H1 (cell line): ENCODE results near the gene METRN. TPM values are rescaled to one million over a fixed set of nuclear protein-coding genes. Genes with fewer than 3 reads are reported as not detected.

Experiments
- CTCF ChIA-PET: fragments of 300-600 bp; sonication (Branson Sonifier 250); formaldehyde crosslinking; loops from one replicate; lab custom pipeline; 2021; ENCODE audit not compliant: partially characterized antibody; lab: Charles Lee
- POLR2A ChIA-PET: fragments of 300-600 bp; sonication (Branson Sonifier 250); formaldehyde crosslinking; loops from one replicate; lab custom pipeline; 2021; ENCODE audit warnings: inconsistent platforms; ENCODE audit not compliant: partially characterized antibody; lab: Charles Lee
- DNase-seq, 2 experiments: peaks; one replicate each; pipeline versions ENCODE4 v3.0.0 to v3.0.0-alpha.2; 2010 to 2022; ENCODE audit warnings: low spot score in 2 of 2, low read depth in 1 of 2, mixed read lengths in 1 of 2
- FAIRE-seq: peaks from 2 replicates; lab custom pipeline; 2011; peaks lifted over from hg19 to GRCh38; lab: Jason Lieb, UNC
- H2AFZ ChIP-seq: 2 replicates; pipeline ENCODE4 v1.8.1; 2012; ENCODE audit warnings: low read length, inconsistent platforms
- H2AK5ac ChIP-seq: 2 replicates; pipeline ENCODE4 v1.6.1; 2013; ENCODE audit warnings: low read depth, low read length
- H2BK120ac ChIP-seq: replicated peaks from 2 replicates; pipeline ENCODE3; 2013; ENCODE audit warnings: low read depth, low read length, inconsistent platforms
- H2BK12ac ChIP-seq: 2 replicates; pipeline ENCODE4 v1.6.1; 2013; ENCODE audit warnings: low read depth, low read length
- H2BK15ac ChIP-seq: 2 replicates; pipeline ENCODE4 v1.6.1; 2013; ENCODE audit warnings: low read length
- H2BK20ac ChIP-seq: 2 replicates; pipeline ENCODE4 v1.6.1; 2013; ENCODE audit warnings: low read length
- H2BK5ac ChIP-seq: 2 replicates; pipeline ENCODE4 v1.6.1; 2013; ENCODE audit warnings: low read depth, low read length
- H3K14ac ChIP-seq: 2 replicates; pipeline ENCODE4 v1.6.1; 2013; ENCODE audit warnings: inconsistent platforms; ENCODE audit not compliant: insufficient read length
- H3K18ac ChIP-seq: 2 replicates; pipeline ENCODE4 v1.6.1; 2013; ENCODE audit warnings: low read length; ENCODE audit errors: extremely low read depth
- H3K23ac ChIP-seq: 2 replicates; pipeline ENCODE4 v1.6.1; 2013; ENCODE audit warnings: inconsistent platforms; ENCODE audit not compliant: insufficient read length
- H3K23me2 ChIP-seq: 2 replicates; pipeline ENCODE4 v1.6.1; 2013; ENCODE audit warnings: low read depth, low read length
- H3K27ac ChIP-seq: 2 replicates; pipeline ENCODE4 v1.6.1; 2011; ENCODE audit warnings: low read depth, low read length, inconsistent platforms
- H3K27me3 ChIP-seq, 4 experiments: replicated peaks in 1 of 4; 1 replicate in 1 of 4; 2 replicates in 3 of 4; pipeline versions ENCODE4 v1.6.1 to v1.8.1; 2011 to 2013; ENCODE audit warnings: low read length in 3 of 4, mild to moderate bottlenecking in 3 of 4, inconsistent platforms in 2 of 4, mixed read lengths in 2 of 4, moderate library complexity in 1 of 4; ENCODE audit not compliant: control insufficient read depth in 3 of 4, insufficient read depth in 3 of 4; ENCODE audit errors: extremely low read depth in 1 of 4
- H3K36me3 ChIP-seq, 4 experiments: 2 replicates each; pipeline versions ENCODE4 v1.6.1 to v1.8.1; 2011 to 2013; ENCODE audit warnings: mild to moderate bottlenecking in 4 of 4, low read length in 3 of 4, moderate library complexity in 2 of 4, control low read depth in 1 of 4, inconsistent platforms in 1 of 4; ENCODE audit not compliant: insufficient read depth in 4 of 4, control insufficient read depth in 2 of 4
- H3K4ac ChIP-seq: replicated peaks from 2 replicates; pipeline ENCODE3; 2013; ENCODE audit warnings: low read length, low read depth, mixed read lengths, inconsistent platforms; ENCODE audit not compliant: insufficient read length
- H3K4me1 ChIP-seq, 4 experiments: replicated peaks in 1 of 4; 1 replicate in 1 of 4; 2 replicates in 3 of 4; pipeline versions ENCODE4 v1.6.1 to v1.8.1; 2011 to 2013; ENCODE audit warnings: low read length in 3 of 4, inconsistent platforms in 2 of 4, mixed read lengths in 1 of 4; ENCODE audit not compliant: insufficient read depth in 4 of 4, control insufficient read depth in 3 of 4
- H3K4me2 ChIP-seq, 2 experiments: 2 replicates each; pipeline versions ENCODE4 v1.6.1 to v1.8.1; 2011 to 2013; ENCODE audit warnings: low read depth in 2 of 2, low read length in 2 of 2, control low read depth in 1 of 2, inconsistent platforms in 1 of 2, mild to moderate bottlenecking in 1 of 2; ENCODE audit not compliant: insufficient read depth in 1 of 2
- H3K4me3 ChIP-seq, 4 experiments: fragments of 200-600, 300-600 bp in 1 of 4; sonication (generic), shearing (Covaris generic), sonication (Bioruptor Twin) in 1 of 4; 2 replicates each; pipeline versions ENCODE4 v1.5.1 to v1.8.1; 2011 to 2016; ENCODE audit warnings: low read length in 4 of 4, low read depth in 3 of 4, control low read depth in 2 of 4, inconsistent platforms in 2 of 4, mild to moderate bottlenecking in 2 of 4, mixed read lengths in 1 of 4, moderate library complexity in 1 of 4; ENCODE audit not compliant: insufficient read depth in 2 of 4; ENCODE audit errors: extremely low read depth in 1 of 4
- H3K56ac ChIP-seq: replicated peaks from 2 replicates; pipeline ENCODE3; 2013; ENCODE audit warnings: low read depth, mild to moderate bottlenecking, mixed read lengths, low read length, inconsistent platforms; ENCODE audit not compliant: insufficient read length
- H3K79me1 ChIP-seq: 2 replicates; pipeline ENCODE4 v1.6.1; 2013; ENCODE audit warnings: low read depth, low read length, control low read depth
- H3K79me2 ChIP-seq, 2 experiments: 2 replicates each; pipeline versions ENCODE4 v1.6.1 to v1.8.1; 2012 to 2013; ENCODE audit warnings: low read length in 2 of 2, mild to moderate bottlenecking in 2 of 2, inconsistent platforms in 1 of 2; ENCODE audit not compliant: insufficient read depth in 2 of 2, control insufficient read depth in 1 of 2
- H3K9ac ChIP-seq, 4 experiments: replicated peaks in 1 of 4; 1 replicate in 1 of 4; 2 replicates in 3 of 4; pipeline versions ENCODE4 v1.6.1 to v1.8.1; 2011 to 2013; ENCODE audit warnings: low read depth in 3 of 4, low read length in 3 of 4, control low read depth in 2 of 4, mild to moderate bottlenecking in 2 of 4, moderate library complexity in 2 of 4, inconsistent platforms in 1 of 4; ENCODE audit errors: extremely low read depth in 1 of 4
- H3K9me3 ChIP-seq, 2 experiments: 2 replicates each; pipeline versions ENCODE4 v1.6.1 to v1.8.1; 2012 to 2013; ENCODE audit warnings: mild to moderate bottlenecking in 2 of 2, moderate library complexity in 2 of 2, control low read depth in 1 of 2, inconsistent platforms in 1 of 2, low read depth in 1 of 2, low read length in 1 of 2, mixed read lengths in 1 of 2; ENCODE audit not compliant: insufficient read depth in 2 of 2
- H4K20me1 ChIP-seq, 2 experiments: replicated peaks in 1 of 2; 2 replicates each; pipeline versions ENCODE3 to v1.8.1; 2011 to 2013; ENCODE audit warnings: inconsistent platforms in 2 of 2, low read length in 2 of 2, mild to moderate bottlenecking in 1 of 2; ENCODE audit not compliant: insufficient read depth in 2 of 2, control insufficient read depth in 1 of 2
- H4K5ac ChIP-seq: 2 replicates; pipeline ENCODE4 v1.6.1; 2013; ENCODE audit warnings: low read length, low read depth, mixed read lengths, inconsistent platforms; ENCODE audit not compliant: insufficient read length
- H4K8ac ChIP-seq: 2 replicates; pipeline ENCODE4 v1.8.0; 2013; ENCODE audit warnings: mild to moderate bottlenecking, moderate library complexity, low read length, inconsistent platforms; ENCODE audit not compliant: insufficient read depth; ENCODE audit errors: extremely low read depth
- H4K91ac ChIP-seq: replicated peaks from 2 replicates; pipeline ENCODE3; 2013; ENCODE audit warnings: low read length, mixed read lengths, inconsistent platforms; ENCODE audit not compliant: insufficient read length
- BRCA1 ChIP-seq: IDR thresholded peaks from 2 replicates; pipeline ENCODE4 v1.6.1; 2012; ENCODE audit warnings: low read depth, low read length, improper control_type of control experiment
- EZH2 ChIP-seq: fragments of 200-600 bp; sonication (generic); IDR thresholded peaks from 2 replicates; pipeline ENCODE4 v1.7.1; 2012; ENCODE audit warnings: low read depth, mild to moderate bottlenecking, moderate library complexity, low read length, inconsistent platforms; ENCODE audit not compliant: severe bottlenecking
- JUND ChIP-seq: IDR thresholded peaks from 2 replicates; pipeline ENCODE4 v1.6.1; 2011; ENCODE audit warnings: mild to moderate bottlenecking, improper control_type of control experiment, low read length
- KDM5A ChIP-seq: fragments of 200-600 bp; IDR thresholded peaks from 2 replicates; pipeline ENCODE4 v1.7.1; 2012; ENCODE audit warnings: mild to moderate bottlenecking, low read length, inconsistent platforms, mixed read lengths
- MAFK ChIP-seq: IDR thresholded peaks from 2 replicates; pipeline ENCODE4 v1.6.1; 2012; ENCODE audit warnings: low read depth, mild to moderate bottlenecking, improper control_type of control experiment, low read length
- POLR2A ChIP-seq, 2 experiments: IDR thresholded peaks; 1 replicate in 1 of 2; 2 replicates in 1 of 2; pipeline ENCODE4 v1.6.1; 2011; ENCODE audit warnings: low read depth in 2 of 2, low read length in 2 of 2, mild to moderate bottlenecking in 2 of 2; ENCODE audit errors: control extremely low read depth in 1 of 2
- POLR2AphosphoS5 ChIP-seq: IDR thresholded peaks from 2 replicates; pipeline ENCODE4 v1.6.1; 2011; ENCODE audit warnings: low read depth, low read length
- RAD21 ChIP-seq, 2 experiments: IDR thresholded peaks in 1 of 2; conservative IDR thresholded peaks in 1 of 2; 2 replicates each; pipeline ENCODE4 v1.6.1; 2011; ENCODE audit warnings: low read depth in 2 of 2, low read length in 2 of 2, improper control_type of control experiment in 1 of 2, inconsistent platforms in 1 of 2, mild to moderate bottlenecking in 1 of 2, moderate library complexity in 1 of 2
- RBBP5 ChIP-seq: IDR thresholded peaks from 2 replicates; pipeline ENCODE4 v1.7.1; 2012; ENCODE audit warnings: low read depth, mild to moderate bottlenecking, inconsistent platforms, low read length, moderate library complexity, borderline replicate concordance
- SIX5 ChIP-seq: IDR thresholded peaks from 2 replicates; pipeline ENCODE4 v1.6.1; 2011; ENCODE audit warnings: mild to moderate bottlenecking, low read depth, low read length
- SP4 ChIP-seq: IDR thresholded peaks from 2 replicates; pipeline ENCODE4 v1.6.1; 2012; ENCODE audit warnings: low read length, inconsistent platforms
- TAF1 ChIP-seq: IDR thresholded peaks from 2 replicates; pipeline ENCODE4 v1.6.1; 2011; ENCODE audit warnings: mild to moderate bottlenecking, low read depth, low read length
- YY1 ChIP-seq: IDR thresholded peaks from 2 replicates; pipeline ENCODE4 v1.6.1; 2011; ENCODE audit warnings: low read depth, mild to moderate bottlenecking, low read length
- WGBS, 2 experiments: shearing (Covaris generic) in 1 of 2; methylation state at CpG; one replicate each; pipeline versions ENCODE4 v1.1.6 to v1.1.7; 2013 to 2015; ENCODE audit warnings: low lambda C conversion rate in 2 of 2, mixed read lengths in 2 of 2, inconsistent platforms in 1 of 2, low coverage in 1 of 2, missing lambda C conversion rate in 1 of 2; ENCODE audit not compliant: insufficient replicate concordance in 2 of 2, insufficient coverage in 1 of 2, insufficient read length in 1 of 2; ENCODE audit errors: extremely low coverage in 1 of 2, missing lambda C conversion rate in 1 of 2; 5-methylcytosine and 5-hydroxymethylcytosine counted together
- polyA plus RNA-seq, 7 experiments: library from polyadenylated mRNA; depleted of rRNA in 3 of 7; stranded (reverse) in 5 of 7; unstranded in 2 of 7; fragments of >200 nt in 5 of 7; fragments of 200-250 nt in 2 of 7; gene quantifications; 1 replicate in 5 of 7; 2 replicates in 1 of 7; 4 replicates in 1 of 7; pipeline versions ENCODE4 v1.2.1 to v1.2.3, GENCODE V29; 2011 to 2013; ENCODE audit warnings: missing spikeins in 2 of 7, mixed read lengths in 2 of 7
- total RNA-seq: library from RNA; stranded (reverse); fragmentation: NEBNext Ultra II Directional; extraction: Animal tissue kit (Norgen Biotek cat#: 25700); gene quantifications from 2 replicates; pipeline ENCODE4 v1.2.1, GENCODE V29; 2021

The METRN gene
- total and polyA plus RNA-seq, 2 of the 8 experiments (the other 6 are each of a cell fraction or from before 2014, with no cell fraction given): 18.7 to 25.8 TPM

DNA sequence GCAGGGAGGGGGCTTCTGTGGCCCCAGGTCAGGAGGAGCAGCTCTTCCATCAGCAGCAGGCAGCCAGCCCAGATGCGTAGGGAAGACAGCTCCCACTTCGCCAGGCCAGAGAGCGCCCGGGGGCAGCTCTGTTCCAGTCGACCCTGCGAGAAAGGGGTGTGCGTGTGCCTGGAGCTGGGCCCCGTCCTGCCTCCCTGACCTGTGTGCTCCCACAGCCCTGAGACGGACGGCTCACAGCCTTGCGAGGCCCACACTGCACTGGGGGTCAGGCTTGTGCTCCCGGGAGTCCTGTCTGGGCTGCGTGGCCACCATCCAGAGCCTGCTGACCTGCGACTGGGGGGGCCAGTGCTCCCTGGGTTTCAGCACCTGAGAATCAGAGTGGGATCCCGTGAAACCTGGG, 45.1 kb downstream of the METRN start:
- H3K9ac ChIP-seq: no peak overlapping the region
- no peaks in the 10 kb centered on the region for H3K79me1 ChIP-seq
- H2AK5ac ChIP-seq: 0 out of 2 replicates have a peak overlapping the region, but pooled peaks have one; percentile 1
- H3K14ac ChIP-seq: no peak overlapping the region
- H2BK15ac ChIP-seq: no peak overlapping the region
- H3K9me3 ChIP-seq: 0 out of 4 replicates have a peak, but pooled peaks cover 0 to 3% of the 10 kb centered on the region in 2 experiments
- H2AFZ ChIP-seq: no peak overlapping the region
- no peaks in the 10 kb centered on the region for H3K79me2 ChIP-seq
- no peak overlapping the region for H3K18ac ChIP-seq
- no peak overlapping the region for H2BK20ac ChIP-seq
- 89% methylated on average over 14 of the region's 15 CpGs; no CpG with 5 or more reads in 1 of the 2 experiments for WGBS, 2 experiments
- no peak overlapping the region for H4K91ac ChIP-seq
- peaks cover 0 to 2% (median 0%) of the 10 kb centered on the region in 4 experiments; a peak in 1 of 7 replicates for H3K4me1 ChIP-seq
- no peaks in the 10 kb centered on the region for H3K27me3 ChIP-seq
- H2BK120ac ChIP-seq: no peak overlapping the region
- H3K4me3 ChIP-seq: no peak overlapping the region
- no peak overlapping the region for H3K4me2 ChIP-seq
- no peak overlapping the region for H3K56ac ChIP-seq
- FAIRE-seq: no peak
- H3K4ac ChIP-seq: no peak overlapping the region
- no peak for DNase-seq
- H4K5ac ChIP-seq: no peak overlapping the region
- no peaks in the 10 kb centered on the region for H3K23me2 ChIP-seq
- ChIA-PET POLR2A (interaction anchor here (0.7 to 2.9 kb wide), 8 partner anchors 8 to 42 kb away, joined by 3 to 8 read pairs (median 5); partner anchors contain the start of gene CIAO3), CTCF (interaction anchor here (1.0 to 5.0 kb wide), 6 partner anchors 12 to 48 kb away, joined by 3 to 38 read pairs (median 6); partner anchors contain the start of gene CCDC78)
- H3K36me3 ChIP-seq: no peaks in the 10 kb centered on the region
- H2BK12ac ChIP-seq: no peak overlapping the region
- no peak overlapping the region for H2BK5ac ChIP-seq
- H3K27ac ChIP-seq: no peak overlapping the region
- no peaks in the 10 kb centered on the region for H4K20me1 ChIP-seq
- no peak for TF ChIP-seq MAFK
- TF ChIP-seq POLR2A (IDR thresholded peaks at IDR 0.05; ENCODE audit: control extremely low read depth in 1 of 2, low read depth in 2 of 2, low read length in 2 of 2): no peak
- TF ChIP-seq JUND: no peak
- no peak for TF ChIP-seq POLR2AphosphoS5
- no peak for TF ChIP-seq YY1
- no peak for TF ChIP-seq SIX5
- no peak for TF ChIP-seq KDM5A
- no peak for TF ChIP-seq RAD21 (IDR thresholded peaks at IDR 0.05 in 1 of 2, conservative IDR thresholded peaks at IDR 0.05 in 1 of 2; ENCODE audit: low read depth in 2 of 2, low read length in 2 of 2)
- TF ChIP-seq EZH2: no peak
- TF ChIP-seq RBBP5: no peak
- TF ChIP-seq TAF1: no peak
- TF ChIP-seq BRCA1: no peak
- TF ChIP-seq SP4: no peak
- no peak overlapping the region for H4K8ac ChIP-seq
- no peak overlapping the region for H3K23ac ChIP-seq
